Esophagus muscularis mucosa (tissue), 4 donors: ENCODE measurements around the gene PIP. TPM values are rescaled to one million over a fixed set of nuclear protein-coding genes. Genes with fewer than 3 reads are reported as not detected.

Source experiments
- DNase-seq: peaks from one replicate; pipeline ENCODE4 v3.0.0-alpha.2; 2017; ENCODE audit errors: extremely low spot score
- H3K27ac ChIP-seq, 4 donors: fragments of 200-600 bp; sonication (generic); replicated peaks in 1 of 4; 1 replicate in 3 of 4; 2 replicates in 1 of 4; pipeline ENCODE4 v1.5.1; 2016 to 2019; ENCODE audit warnings: mild to moderate bottlenecking in 1 of 4
- H3K27me3 ChIP-seq, 4 donors: fragments of 200-600 bp; sonication (generic); one replicate each; pipeline versions ENCODE4 v1.5.1 to v1.6.0; 2016 to 2019
- H3K36me3 ChIP-seq, 4 donors: fragments of 200-600 bp; sonication (generic); one replicate each; pipeline ENCODE4 v1.5.1; 2016 to 2019
- H3K4me1 ChIP-seq, 4 donors: fragments of 200-600 bp; sonication (generic); one replicate each; pipeline ENCODE4 v1.5.1; 2016 to 2019
- H3K4me3 ChIP-seq, 4 donors: fragments of 200-600 bp; sonication (generic); 1 replicate in 2 of 4; 2 replicates in 2 of 4; pipeline ENCODE4 v1.5.1; 2016 to 2019; ENCODE audit warnings: mild to moderate bottlenecking in 4 of 4, moderate library complexity in 1 of 4
- H3K9me3 ChIP-seq, 4 donors: fragments of 200-600 bp; sonication (generic); 1 replicate in 3 of 4; 2 replicates in 1 of 4; pipeline ENCODE4 v1.5.1; 2016 to 2019
- EP300 ChIP-seq: sonication (generic); formaldehyde crosslinking; IDR thresholded peaks from one replicate; pipeline ENCODE4 v1.6.1; 2017; ENCODE audit warnings: antibody characterized with exemption
- POLR2A ChIP-seq: fragments of 450-650 bp; IDR thresholded peaks from one replicate; pipeline ENCODE4 v1.6.1; 2017; ENCODE audit warnings: antibody characterized with exemption, moderate library complexity, mild to moderate bottlenecking, low read depth
- POLR2AphosphoS5 ChIP-seq, 2 donors: sonication (generic); formaldehyde crosslinking; IDR thresholded peaks; one replicate each; pipeline ENCODE4 v1.6.1; 2017; ENCODE audit warnings: antibody characterized with exemption in 2 of 2
- WGBS: methylation state at CpG from one replicate; pipeline ENCODE4 v1.1.5; 2018; 5-methylcytosine and 5-hydroxymethylcytosine counted together
- intact Hi-C: fragments of 100-400 bp; cut with DNase I; formaldehyde crosslinking; loops from one replicate; pipeline ENCODE4 v1.15.1; 2023
- total RNA-seq, 4 donors: library from RNA; depleted of rRNA; stranded (reverse); fragments of >200 nt; gene quantifications; one replicate each; pipeline versions ENCODE4 v1.1.0 to v1.2.1, GENCODE V29; 2016
- TF ChIP-seq, protein P1 (sequence below), 3 experiments: fragments of 200-600 bp in 2 of 3; fragments of 450-650 bp in 1 of 3; sonication (generic) in 2 of 3; IDR thresholded peaks; one replicate each; pipeline ENCODE4 v1.5.1; 2017 to 2019; ENCODE audit warnings: antibody characterized with exemption in 3 of 3, mild to moderate bottlenecking in 2 of 3, moderate library complexity in 1 of 3

The PIP gene
- total RNA-seq, 4 donors from 2014 or later = not detected

DNA sequence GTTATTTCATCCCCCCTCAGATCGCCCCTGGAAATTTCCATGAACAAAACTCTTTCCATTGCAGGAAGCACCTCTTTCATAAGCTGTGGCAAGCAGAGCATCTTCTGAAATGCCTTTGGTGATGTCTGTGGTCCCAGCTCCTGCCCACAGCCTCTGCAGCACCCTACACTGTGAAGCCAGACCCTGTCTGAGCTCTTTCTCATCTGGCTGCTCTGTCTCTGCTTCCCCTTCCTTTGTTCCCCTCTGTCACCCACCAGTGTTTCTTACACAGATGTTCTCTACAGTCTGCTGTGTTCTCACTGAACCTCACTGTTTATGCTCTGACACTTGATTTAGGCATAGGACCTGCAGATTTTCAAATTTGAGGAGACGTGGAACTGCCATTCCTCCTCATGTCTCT lies 49.5 kb downstream of the PIP start:
- Histone ChIP-seq H3K27ac (no peak overlapping the region), H3K9me3 (peaks cover 0 to 21% (median 7%) of the 10 kb centered on the region in 4 donors), H3K36me3 (no peaks in the 10 kb centered on the region), H3K4me1 (no peaks in the 10 kb centered on the region), H3K4me3 (no peak overlapping the region), H3K27me3 (no peaks in the 10 kb centered on the region)
- 71% methylated on average over 2 of the region's 2 CpGs for WGBS
- TF ChIP-seq, protein P1, sequence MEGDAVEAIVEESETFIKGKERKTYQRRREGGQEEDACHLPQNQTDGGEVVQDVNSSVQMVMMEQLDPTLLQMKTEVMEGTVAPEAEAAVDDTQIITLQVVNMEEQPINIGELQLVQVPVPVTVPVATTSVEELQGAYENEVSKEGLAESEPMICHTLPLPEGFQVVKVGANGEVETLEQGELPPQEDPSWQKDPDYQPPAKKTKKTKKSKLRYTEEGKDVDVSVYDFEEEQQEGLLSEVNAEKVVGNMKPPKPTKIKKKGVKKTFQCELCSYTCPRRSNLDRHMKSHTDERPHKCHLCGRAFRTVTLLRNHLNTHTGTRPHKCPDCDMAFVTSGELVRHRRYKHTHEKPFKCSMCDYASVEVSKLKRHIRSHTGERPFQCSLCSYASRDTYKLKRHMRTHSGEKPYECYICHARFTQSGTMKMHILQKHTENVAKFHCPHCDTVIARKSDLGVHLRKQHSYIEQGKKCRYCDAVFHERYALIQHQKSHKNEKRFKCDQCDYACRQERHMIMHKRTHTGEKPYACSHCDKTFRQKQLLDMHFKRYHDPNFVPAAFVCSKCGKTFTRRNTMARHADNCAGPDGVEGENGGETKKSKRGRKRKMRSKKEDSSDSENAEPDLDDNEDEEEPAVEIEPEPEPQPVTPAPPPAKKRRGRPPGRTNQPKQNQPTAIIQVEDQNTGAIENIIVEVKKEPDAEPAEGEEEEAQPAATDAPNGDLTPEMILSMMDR (IDR thresholded peaks at IDR 0.05) = no peak
- TF ChIP-seq POLR2A (no peak), POLR2AphosphoS5 (IDR thresholded peaks at IDR 0.05) (no peak), EP300 (no peak)
- DNase-seq = no peak
- intact Hi-C loops = no loop called here

DNA sequence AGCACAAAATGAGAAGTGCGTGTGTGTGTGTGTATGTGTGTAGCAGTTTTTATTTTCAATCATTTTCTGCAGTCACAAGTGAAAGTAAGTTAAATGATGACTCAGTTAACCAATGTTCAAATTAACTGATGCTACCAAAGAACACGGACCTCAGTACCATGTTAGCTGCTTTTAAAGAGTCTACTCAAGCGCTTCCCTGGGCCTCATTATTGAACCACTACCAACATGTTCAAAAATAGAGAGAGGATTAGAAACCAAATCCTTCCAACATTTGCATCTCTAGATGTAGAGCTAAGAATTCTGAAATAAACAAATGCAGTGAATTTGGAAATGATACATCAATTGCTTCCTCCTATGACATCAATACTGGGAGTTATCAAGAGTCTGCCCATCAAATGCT lies 51.1 kb downstream of the PIP start, which contains the start of gene TAS2R39:
Gene TAS2R39, plus strand, starts transcription at position 396 of the 400 bp plus-strand sequence. Its CDS starts 0 bp downstream, at position 396.
- Histone ChIP-seq H3K4me3 (no peak within 1 kb of the TSS), H3K9me3 (peaks cover 0 to 15% (median 4%) of the 10 kb centered on the region in 4 donors), H3K4me1 (no peaks in the 10 kb centered on the region), H3K27ac (no peak within 1 kb of the TSS), H3K27me3 (no peaks in the 10 kb centered on the region), H3K36me3 (no peaks in the 10 kb centered on the region)
- DNase-seq = no peak
- TF ChIP-seq POLR2A (no peak), POLR2AphosphoS5 (IDR thresholded peaks at IDR 0.05) (no peak), EP300 (no peak)
- TF ChIP-seq, protein P1 (IDR thresholded peaks at IDR 0.05) = no peak
- 83% methylated on average over 3 of the region's 3 CpGs for WGBS
- intact Hi-C loops = no loop called here

DNA sequence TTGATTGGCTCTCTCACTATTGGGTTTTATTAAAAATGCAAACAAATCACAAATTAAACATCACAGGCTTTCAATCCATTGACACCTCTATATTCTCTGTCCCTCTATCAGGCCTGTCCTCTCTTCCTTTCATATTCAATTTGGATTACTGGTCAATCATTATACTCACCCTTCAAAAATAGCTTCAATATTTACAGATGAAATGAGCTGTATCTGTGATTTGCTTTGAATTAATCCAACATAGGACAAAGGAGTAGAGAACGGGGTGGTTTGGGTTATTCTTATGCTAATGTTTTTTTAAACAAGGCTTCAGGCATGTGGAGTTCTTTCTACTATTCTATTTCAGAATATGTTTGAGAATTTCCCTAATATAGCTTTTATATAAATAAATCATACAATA lies 53.7 kb downstream of the PIP start:
- no peak overlapping the region for H3K4me3 ChIP-seq
- H3K9me3 ChIP-seq = no peaks in the 10 kb centered on the region
- DNase-seq = no peak
- no peak for TF ChIP-seq EP300
- TF ChIP-seq, protein P1 (IDR thresholded peaks at IDR 0.05) = no peak
- no peak for TF ChIP-seq POLR2A
- TF ChIP-seq POLR2AphosphoS5 (IDR thresholded peaks at IDR 0.05) = no peak
- 47% methylated on average over 1 of the region's 1 CpG for WGBS
- intact Hi-C loops = no loop called here
- no peaks in the 10 kb centered on the region for H3K27me3 ChIP-seq
- H3K4me1 ChIP-seq = no peaks in the 10 kb centered on the region
- H3K27ac ChIP-seq = no peak overlapping the region
- no peaks in the 10 kb centered on the region for H3K36me3 ChIP-seq

DNA sequence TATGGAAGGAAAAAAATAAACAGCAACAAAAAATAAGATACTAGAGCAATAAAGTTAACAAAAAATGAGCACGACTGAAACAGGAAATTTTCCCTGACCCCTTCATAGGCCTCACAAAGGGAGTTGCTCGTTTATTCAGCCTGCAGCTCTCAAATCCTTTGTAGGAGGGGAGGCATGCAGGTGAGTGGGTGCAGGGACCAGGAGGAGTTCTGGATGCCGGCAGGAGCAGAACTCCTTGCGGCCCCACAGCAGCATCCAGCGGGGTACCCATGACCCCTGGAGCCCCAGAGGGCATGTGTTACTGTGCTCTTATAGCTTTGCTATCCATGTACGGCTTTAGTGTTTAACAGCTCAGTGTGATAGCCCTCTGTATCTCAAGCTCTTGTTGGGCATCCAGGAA lies 57.1 kb downstream of the PIP start:
- TF ChIP-seq EP300 = no peak
- TF ChIP-seq POLR2A = no peak
- TF ChIP-seq, protein P1 (IDR thresholded peaks at IDR 0.05) = no peak
- TF ChIP-seq POLR2AphosphoS5 (IDR thresholded peaks at IDR 0.05) = no peak
- Histone ChIP-seq H3K9me3 (no peaks in the 10 kb centered on the region), H3K36me3 (no peaks in the 10 kb centered on the region), H3K4me1 (no peaks in the 10 kb centered on the region), H3K4me3 (no peak overlapping the region), H3K27me3 (no peaks in the 10 kb centered on the region), H3K27ac (no peak overlapping the region)
- no peak for DNase-seq
- 69% methylated on average over 6 of the region's 6 CpGs for WGBS
- intact Hi-C loops = no loop called here

Other genes starting within 250 kb of the PIP start
- not detected for gene TRPV6, start 246.3 kb upstream of the PIP start, total RNA-seq
- gene TRPV5, start 198.3 kb upstream of the PIP start, total RNA-seq = under 1 TPM in 1 of 4 donors, not detected in 3; 0.17 TPM
- gene LLCFC1, start 192.6 kb upstream of the PIP start, total RNA-seq = not detected
- under 1 TPM in 2 of 4 donors, not detected in 2; 0.23 to 0.83 TPM for gene KEL, start 169.7 kb upstream of the PIP start, total RNA-seq
- gene OR9A2, start 104.9 kb upstream of the PIP start, total RNA-seq = not detected
- gene OR6V1, start 79.7 kb upstream of the PIP start, total RNA-seq = not detected
- not detected for gene TAS2R39, start 51.3 kb downstream of the PIP start, total RNA-seq
- not detected for gene TAS2R40, start 90.0 kb downstream of the PIP start, total RNA-seq
- 100 to 1,000 TPM in 3 of 4 donors, 10 to 100 TPM in 1; 91.8 to 123 (median 110) TPM for gene GSTK1, start 131.4 kb downstream of the PIP start, total RNA-seq
- gene TMEM139, start 152.9 kb downstream of the PIP start, total RNA-seq = 1 to 10 TPM in 1 of 4 donors, not detected in 3; 1.0 TPM
- gene CASP2, start 156.3 kb downstream of the PIP start, total RNA-seq = 10 to 100 TPM in 1 of 4 donors, 1 to 10 TPM in 3; 7.1 to 11.7 (median 9.0) TPM
- not detected for gene CLCN1, start 184.0 kb downstream of the PIP start, total RNA-seq
- 1 to 10 TPM in 3 of 4 donors, under 1 TPM in 1; 0.42 to 2.0 (median 1.3) TPM for gene FAM131B, start 230.6 kb downstream of the PIP start, total RNA-seq
- gene ZYX, start 249.3 kb downstream of the PIP start, total RNA-seq = 100 to 1,000 TPM; 186 to 469 (median 245) TPM